Fibroblast of lung (primary cell): ENCODE results near the gene CRYBB2.

Source experiments
- EZH2 ChIP-seq: IDR thresholded peaks from 2 replicates; pipeline ENCODE4 v1.5.1; 2012; ENCODE audit warnings: low read length, control low read depth, mild to moderate bottlenecking; ENCODE audit errors: missing control alignments
- TF ChIP-seq, protein P1 (sequence below), 2 donors: IDR thresholded peaks in 1 of 2; conservative IDR thresholded peaks in 1 of 2; 1 replicate in 1 of 2; 2 replicates in 1 of 2; pipeline ENCODE4 v1.5.1; 2011 to 2012; ENCODE audit warnings: low read length in 2 of 2, control low read depth in 1 of 2, inconsistent platforms in 1 of 2, low read depth in 1 of 2, mild to moderate bottlenecking in 1 of 2

DNA sequence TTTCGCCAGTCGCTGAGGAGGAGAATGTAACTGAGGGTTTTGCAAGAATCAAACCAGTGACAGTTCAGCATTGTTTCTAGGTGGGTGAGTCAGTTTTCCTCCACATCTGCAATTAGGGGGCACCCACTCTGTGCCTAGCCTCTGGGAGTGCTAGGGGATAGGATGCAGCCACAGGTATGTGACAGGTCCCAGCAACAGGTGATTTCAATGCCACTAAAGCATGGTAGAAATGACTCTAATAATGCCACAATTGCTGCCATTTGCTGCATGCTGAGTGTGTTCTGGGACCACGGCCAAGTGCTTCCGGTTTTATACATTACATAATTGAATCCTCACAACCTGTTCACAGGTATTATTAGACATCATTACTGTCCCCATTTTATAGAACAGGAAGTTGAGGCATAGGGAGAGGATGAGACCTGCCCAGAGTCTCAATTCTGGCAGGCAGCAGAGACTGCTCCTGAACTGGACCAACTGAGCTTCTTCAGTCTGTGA, 556 bp downstream of the CRYBB2 start:
- TF ChIP-seq, protein P1, sequence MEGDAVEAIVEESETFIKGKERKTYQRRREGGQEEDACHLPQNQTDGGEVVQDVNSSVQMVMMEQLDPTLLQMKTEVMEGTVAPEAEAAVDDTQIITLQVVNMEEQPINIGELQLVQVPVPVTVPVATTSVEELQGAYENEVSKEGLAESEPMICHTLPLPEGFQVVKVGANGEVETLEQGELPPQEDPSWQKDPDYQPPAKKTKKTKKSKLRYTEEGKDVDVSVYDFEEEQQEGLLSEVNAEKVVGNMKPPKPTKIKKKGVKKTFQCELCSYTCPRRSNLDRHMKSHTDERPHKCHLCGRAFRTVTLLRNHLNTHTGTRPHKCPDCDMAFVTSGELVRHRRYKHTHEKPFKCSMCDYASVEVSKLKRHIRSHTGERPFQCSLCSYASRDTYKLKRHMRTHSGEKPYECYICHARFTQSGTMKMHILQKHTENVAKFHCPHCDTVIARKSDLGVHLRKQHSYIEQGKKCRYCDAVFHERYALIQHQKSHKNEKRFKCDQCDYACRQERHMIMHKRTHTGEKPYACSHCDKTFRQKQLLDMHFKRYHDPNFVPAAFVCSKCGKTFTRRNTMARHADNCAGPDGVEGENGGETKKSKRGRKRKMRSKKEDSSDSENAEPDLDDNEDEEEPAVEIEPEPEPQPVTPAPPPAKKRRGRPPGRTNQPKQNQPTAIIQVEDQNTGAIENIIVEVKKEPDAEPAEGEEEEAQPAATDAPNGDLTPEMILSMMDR (conservative IDR thresholded peaks at IDR 0.05 in 1 of 2, IDR thresholded peaks at IDR 0.05 in 1 of 2; ENCODE audit: low read depth in 1 of 2, low read length in 2 of 2) = no peak
- TF ChIP-seq EZH2 = no peak
